ENCODE results near the gene UNC79.

UNC79 gene

DNA sequence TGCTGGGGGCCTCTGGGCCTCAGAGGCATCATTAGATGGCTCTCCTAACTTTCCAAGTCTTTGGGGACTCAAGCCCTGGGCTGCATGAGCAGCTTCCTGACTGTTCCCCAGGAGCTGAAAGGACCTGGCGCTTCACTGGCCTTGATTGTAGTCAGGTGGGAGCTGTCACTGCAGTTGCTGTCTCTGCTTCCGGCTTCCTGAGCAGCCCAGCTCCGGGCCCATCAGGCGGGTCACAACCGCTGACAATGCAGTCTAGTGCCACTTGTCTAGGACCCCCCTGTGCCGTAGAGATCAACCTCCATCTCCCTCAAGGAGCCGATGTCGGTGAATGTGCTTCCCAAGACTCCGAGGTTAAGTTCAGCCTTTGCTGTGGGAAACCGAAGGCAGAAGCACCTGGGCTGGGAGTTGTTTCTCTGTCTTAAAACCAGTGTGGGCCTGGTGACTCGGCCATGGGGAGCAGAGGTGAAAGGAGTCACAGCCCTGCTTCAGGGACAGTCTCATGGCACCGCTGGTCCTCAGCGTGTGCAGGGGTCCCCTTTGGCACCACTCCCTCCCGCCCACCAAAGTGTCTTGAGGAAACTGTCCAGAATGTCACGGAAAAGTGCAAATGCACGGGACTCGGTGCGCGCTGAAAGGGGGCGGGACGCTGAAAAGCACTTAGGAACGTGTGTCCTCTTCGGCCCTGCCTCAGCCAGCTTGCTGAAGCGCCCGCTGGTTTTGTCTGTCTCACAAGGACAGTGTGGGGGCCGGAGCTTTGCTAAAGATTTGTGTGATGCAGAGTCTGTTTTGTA lies 312.7 kb downstream of the UNC79 start:
- no peaks in the 10 kb centered on the region for H3K36me3 ChIP-seq (ENCODE audit: insufficient read depth, low read length)
- TF ChIP-seq EZH2 (IDR thresholded peaks at IDR 0.05; ENCODE audit: borderline replicate concordance, low read length) (no peak), CTCF (IDR thresholded peaks at IDR 0.05; ENCODE audit: low read length) (no peak)

GRCh38 chr14:93744176-93744575 lies 313.4 kb downstream of the UNC79 start:
- H3K9ac ChIP-seq (ENCODE audit: low read length) = no peak overlapping the region

More for the DNA sequence above, 312.7 kb downstream of the UNC79 start:
- no peaks in the 10 kb centered on the region for H3K79me2 ChIP-seq (ENCODE audit: insufficient read depth, low read length)
- no peaks in the 10 kb centered on the region for H3K27me3 ChIP-seq (ENCODE audit: insufficient read depth, low read length)
- no peak overlapping the region for H2AFZ ChIP-seq (ENCODE audit: low read length)
- H4K20me1 ChIP-seq (ENCODE audit: insufficient read depth, low read length) = no peaks in the 10 kb centered on the region
- no peak overlapping the region for H3K27ac ChIP-seq (ENCODE audit: low read depth, low read length, poor library complexity, severe bottlenecking)
- H3K9me2 ChIP-seq (ENCODE audit: low read depth, low read length) = no peaks in the 10 kb centered on the region
- H3K4me2 ChIP-seq (ENCODE audit: low read length) = no peak overlapping the region
- no peak overlapping the region for H3K9ac ChIP-seq (ENCODE audit: low read length)
- H3F3A ChIP-seq (ENCODE audit: insufficient read depth, low read length) = no peaks in the 10 kb centered on the region
- H3K9me3 ChIP-seq (ENCODE audit: low read length) = no peaks in the 10 kb centered on the region
- no peaks in the 10 kb centered on the region for H3K4me1 ChIP-seq (ENCODE audit: insufficient read depth, low read length, severe bottlenecking)
- no peak overlapping the region for H3K4me3 ChIP-seq (ENCODE audit: low read depth, low read length, poor library complexity, severe bottlenecking)

GRCh38 chr14:93744876-93745275 lies 314.1 kb downstream of the UNC79 start:
- no peaks in the 10 kb centered on the region for H3K36me3 ChIP-seq (ENCODE audit: insufficient read depth, low read length)
- no peaks in the 10 kb centered on the region for H3K79me2 ChIP-seq (ENCODE audit: insufficient read depth, low read length)
- H3K4me3 ChIP-seq (ENCODE audit: low read depth, low read length, poor library complexity, severe bottlenecking) = no peak overlapping the region
- H3K9me2 ChIP-seq (ENCODE audit: low read depth, low read length) = no peaks in the 10 kb centered on the region
- no peaks in the 10 kb centered on the region for H3F3A ChIP-seq (ENCODE audit: insufficient read depth, low read length)
- H3K9ac ChIP-seq (ENCODE audit: low read length) = no peak overlapping the region
- no peaks in the 10 kb centered on the region for H3K9me3 ChIP-seq (ENCODE audit: low read length)
- H2AFZ ChIP-seq (ENCODE audit: low read length) = no peak overlapping the region
- TF ChIP-seq EZH2 (IDR thresholded peaks at IDR 0.05; ENCODE audit: borderline replicate concordance, low read length) = no peak
- TF ChIP-seq CTCF (IDR thresholded peaks at IDR 0.05; ENCODE audit: low read length) = no peak
- H3K4me2 ChIP-seq (ENCODE audit: low read length) = no peak overlapping the region
- H3K27ac ChIP-seq (ENCODE audit: low read depth, low read length, poor library complexity, severe bottlenecking) = no peak overlapping the region
- H4K20me1 ChIP-seq (ENCODE audit: insufficient read depth, low read length) = no peaks in the 10 kb centered on the region
- H3K27me3 ChIP-seq (ENCODE audit: insufficient read depth, low read length) = no peaks in the 10 kb centered on the region
- no peaks in the 10 kb centered on the region for H3K4me1 ChIP-seq (ENCODE audit: insufficient read depth, low read length, severe bottlenecking)

More at GRCh38 chr14:93744176-93744575, 313.4 kb downstream of the UNC79 start:
- H3K79me2 ChIP-seq (ENCODE audit: insufficient read depth, low read length) = no peaks in the 10 kb centered on the region
- H4K20me1 ChIP-seq (ENCODE audit: insufficient read depth, low read length) = no peaks in the 10 kb centered on the region
- H3K9me2 ChIP-seq (ENCODE audit: low read depth, low read length) = no peaks in the 10 kb centered on the region
- no peak overlapping the region for H3K27ac ChIP-seq (ENCODE audit: low read depth, low read length, poor library complexity, severe bottlenecking)
- H3K4me1 ChIP-seq (ENCODE audit: insufficient read depth, low read length, severe bottlenecking) = no peaks in the 10 kb centered on the region
- H3K4me3 ChIP-seq (ENCODE audit: low read depth, low read length, poor library complexity, severe bottlenecking) = no peak overlapping the region
- no peaks in the 10 kb centered on the region for H3F3A ChIP-seq (ENCODE audit: insufficient read depth, low read length)
- no peaks in the 10 kb centered on the region for H3K36me3 ChIP-seq (ENCODE audit: insufficient read depth, low read length)
- H2AFZ ChIP-seq (ENCODE audit: low read length) = no peak overlapping the region
- H3K4me2 ChIP-seq (ENCODE audit: low read length) = no peak overlapping the region
- H3K9me3 ChIP-seq (ENCODE audit: low read length) = no peaks in the 10 kb centered on the region
- H3K27me3 ChIP-seq (ENCODE audit: insufficient read depth, low read length) = no peaks in the 10 kb centered on the region
- TF ChIP-seq CTCF (IDR thresholded peaks at IDR 0.05; ENCODE audit: low read length) (no peak), EZH2 (IDR thresholded peaks at IDR 0.05; ENCODE audit: borderline replicate concordance, low read length) (no peak)

Data from OCI-LY1 (cell line).